ENCODE measurements around the gene PRKCQ. TPM values are rescaled to one million over a fixed set of nuclear protein-coding genes. Genes with fewer than 3 reads are reported as not detected.
"Not testable (repeated sequence)": the region's sequence is repeated elsewhere in the genome, so short reads cannot be mapped to it uniquely, and the experiment has no call there.

PRKCQ gene
- total RNA-seq, 1 donor from 2014 or later: 14.6 TPM

DNA sequence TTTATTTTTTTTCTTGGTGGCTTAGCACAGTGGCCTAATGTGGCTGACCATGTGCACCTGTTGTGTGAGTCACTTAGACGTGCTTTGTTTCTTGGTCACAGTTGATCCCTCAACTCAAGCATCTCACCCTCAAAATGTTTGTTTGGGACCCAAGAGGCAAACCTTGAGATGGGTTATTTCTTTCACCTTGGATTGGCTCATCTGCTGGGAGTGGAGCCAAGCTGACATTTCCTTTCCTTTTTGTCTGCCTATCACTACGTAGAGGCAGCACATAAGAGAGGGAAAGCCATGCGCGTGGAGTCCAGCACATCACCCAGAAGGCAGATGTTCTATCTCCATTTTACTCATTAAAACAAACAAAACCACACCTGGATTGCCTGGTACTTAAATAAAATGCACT, 6.4 kb upstream of the PRKCQ start:
- H3K4me3 ChIP-seq (ENCODE audit: low read length in 3 of 3): no peak overlapping the region
- no peak overlapping the region for H3K27ac ChIP-seq (ENCODE audit: low read depth, low read length)
- no peaks in the 10 kb centered on the region for H3K9me3 ChIP-seq (ENCODE audit: control insufficient read depth in 3 of 3, low read length in 3 of 3)
- peaks cover 4 to 14% (median 6%) of the 10 kb centered on the region in 3 donors for H3K36me3 ChIP-seq (ENCODE audit: control insufficient read depth in 3 of 3, insufficient read depth in 3 of 3, low read length in 3 of 3)
- peaks cover 0 to 4% (median 0%) of the 10 kb centered on the region in 3 donors for H3K27me3 ChIP-seq (ENCODE audit: control insufficient read depth in 3 of 3, insufficient read depth in 3 of 3, low read length in 3 of 3)
- H3K9ac ChIP-seq (ENCODE audit: low read depth in 1 of 3, low read length in 3 of 3): no peak overlapping the region
- peaks cover 3 to 17% (median 5%) of the 10 kb centered on the region in 3 donors for H3K4me1 ChIP-seq (ENCODE audit: control insufficient read depth in 3 of 3, insufficient read depth in 3 of 3, low read length in 3 of 3)

DNA sequence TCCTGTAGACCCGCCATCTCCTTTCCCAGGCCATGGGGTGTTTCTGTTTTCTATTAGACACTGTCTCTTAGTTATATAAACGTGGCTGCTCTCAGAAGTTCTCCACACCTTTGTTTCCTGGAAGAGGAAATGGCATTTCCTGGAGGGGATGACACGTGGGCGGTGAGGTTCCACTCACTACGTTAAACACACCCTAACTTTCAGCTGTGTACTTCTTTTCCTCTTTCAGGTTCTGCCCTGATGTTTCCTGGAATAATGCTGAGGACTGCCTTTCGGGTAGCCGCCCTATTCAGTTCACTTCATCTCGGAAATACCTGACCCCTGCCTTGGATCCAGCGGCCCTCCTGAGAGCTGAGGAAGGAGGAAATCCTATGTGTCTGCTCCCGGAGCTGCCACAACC, 3.4 kb upstream of the PRKCQ start:
- H3K27ac ChIP-seq (ENCODE audit: low read depth, low read length): no peak overlapping the region
- peaks cover 0 to 21% (median 8%) of the 10 kb centered on the region in 3 donors for H3K4me1 ChIP-seq (ENCODE audit: control insufficient read depth in 3 of 3, insufficient read depth in 3 of 3, low read length in 3 of 3)
- peaks cover 4 to 11% (median 6%) of the 10 kb centered on the region in 3 donors for H3K36me3 ChIP-seq (ENCODE audit: control insufficient read depth in 3 of 3, insufficient read depth in 3 of 3, low read length in 3 of 3)
- no peaks in the 10 kb centered on the region for H3K9me3 ChIP-seq (ENCODE audit: control insufficient read depth in 3 of 3, low read length in 3 of 3)
- peaks cover 0 to 4% (median 2%) of the 10 kb centered on the region in 3 donors for H3K27me3 ChIP-seq (ENCODE audit: control insufficient read depth in 3 of 3, insufficient read depth in 3 of 3, low read length in 3 of 3)
- no peak overlapping the region for H3K4me3 ChIP-seq (ENCODE audit: low read length in 3 of 3)
- no peak overlapping the region for H3K9ac ChIP-seq (ENCODE audit: low read depth in 1 of 3, low read length in 3 of 3)

- H3K27me3 ChIP-seq (ENCODE audit: control insufficient read depth in 3 of 3, insufficient read depth in 3 of 3, low read length in 3 of 3): not testable (repeated sequence)
- peak overlapping the region; percentile 95 for H3K27ac ChIP-seq (ENCODE audit: low read depth, low read length)
Observed at GRCh38 chr10:6582913-6583312, 2.8 kb upstream of the PRKCQ start.

GRCh38 chr10:6582298-6582697, 2.2 kb upstream of the PRKCQ start:
- H3K4me3 ChIP-seq (ENCODE audit: low read length in 3 of 3): peak overlapping the region; percentile 79 to 88 (median 85)
- peaks cover 0 to 24% (median 11%) of the 10 kb centered on the region in 3 donors for H3K4me1 ChIP-seq (ENCODE audit: control insufficient read depth in 3 of 3, insufficient read depth in 3 of 3, low read length in 3 of 3)
- peaks cover 0 to 4% (median 2%) of the 10 kb centered on the region in 3 donors for H3K27me3 ChIP-seq (ENCODE audit: control insufficient read depth in 3 of 3, insufficient read depth in 3 of 3, low read length in 3 of 3)
- peaks cover 4 to 11% (median 6%) of the 10 kb centered on the region in 3 donors for H3K36me3 ChIP-seq (ENCODE audit: control insufficient read depth in 3 of 3, insufficient read depth in 3 of 3, low read length in 3 of 3)
- H3K9ac ChIP-seq (ENCODE audit: low read depth in 1 of 3, low read length in 3 of 3): peak overlapping the region in 2 of 3 donors; percentile 11 to 24
- H3K27ac ChIP-seq (ENCODE audit: low read depth, low read length): peak overlapping the region; percentile 95
- H3K9me3 ChIP-seq (ENCODE audit: control insufficient read depth in 3 of 3, low read length in 3 of 3): no peaks in the 10 kb centered on the region

More at GRCh38 chr10:6582913-6583312, 2.8 kb upstream of the PRKCQ start:
- not testable (repeated sequence) for H3K9ac ChIP-seq (ENCODE audit: low read depth in 1 of 3, low read length in 3 of 3); H3K9me3 ChIP-seq (ENCODE audit: control insufficient read depth in 3 of 3, low read length in 3 of 3); H3K4me3 ChIP-seq (ENCODE audit: low read length in 3 of 3)
- H3K4me1 ChIP-seq (ENCODE audit: control insufficient read depth in 3 of 3, insufficient read depth in 3 of 3, low read length in 3 of 3): peaks cover 0 to 24% (median 11%) of the 10 kb centered on the region in 3 donors
- peaks cover 4 to 11% (median 6%) of the 10 kb centered on the region in 3 donors for H3K36me3 ChIP-seq (ENCODE audit: control insufficient read depth in 3 of 3, insufficient read depth in 3 of 3, low read length in 3 of 3)

DNA sequence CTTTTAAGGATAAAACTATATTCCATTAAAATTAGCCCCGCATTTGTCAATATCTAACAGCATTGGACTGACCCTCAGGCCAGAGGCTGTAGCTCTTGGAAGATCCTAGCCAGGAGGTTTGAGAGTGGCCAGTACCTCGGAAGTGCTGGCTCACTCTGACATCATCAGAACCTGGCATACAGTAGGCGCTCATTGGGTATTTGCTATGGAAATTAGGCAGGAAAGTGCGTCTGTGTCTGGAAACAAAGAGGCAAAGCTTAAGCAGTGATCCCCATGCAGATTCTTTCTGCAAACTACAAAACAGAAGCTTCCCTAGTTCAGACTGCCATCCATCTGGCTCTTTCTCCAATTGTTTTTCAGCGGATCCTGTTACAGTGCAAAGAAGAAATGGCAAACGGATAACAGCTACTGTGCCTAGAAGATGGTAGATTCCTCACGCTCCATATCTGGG, 1.7 kb upstream of the PRKCQ start:
- Histone ChIP-seq H3K27ac (ENCODE audit: low read depth, low read length) (peak overlapping the region; percentile 95), H3K36me3 (ENCODE audit: control insufficient read depth in 3 of 3, insufficient read depth in 3 of 3, low read length in 3 of 3) (peaks cover 4 to 11% (median 6%) of the 10 kb centered on the region in 3 donors), H3K27me3 (ENCODE audit: control insufficient read depth in 3 of 3, insufficient read depth in 3 of 3, low read length in 3 of 3) (peaks cover 0 to 4% (median 2%) of the 10 kb centered on the region in 3 donors), H3K9me3 (ENCODE audit: control insufficient read depth in 3 of 3, low read length in 3 of 3) (no peaks in the 10 kb centered on the region), H3K4me1 (ENCODE audit: control insufficient read depth in 3 of 3, insufficient read depth in 3 of 3, low read length in 3 of 3) (peaks cover 0 to 24% (median 11%) of the 10 kb centered on the region in 3 donors), H3K9ac (ENCODE audit: low read depth in 1 of 3, low read length in 3 of 3) (peak overlapping the region; percentile 87 to 93 (median 87)), H3K4me3 (ENCODE audit: low read length in 3 of 3) (peak overlapping the region; percentile 79 to 88 (median 85))

GRCh38 chr10:6581223-6581622, 1.1 kb upstream of the PRKCQ start:
- Histone ChIP-seq H3K27ac (ENCODE audit: low read depth, low read length) (peak overlapping the region; percentile 95), H3K36me3 (ENCODE audit: control insufficient read depth in 3 of 3, insufficient read depth in 3 of 3, low read length in 3 of 3) (peaks cover 4 to 11% (median 6%) of the 10 kb centered on the region in 3 donors), H3K4me1 (ENCODE audit: control insufficient read depth in 3 of 3, insufficient read depth in 3 of 3, low read length in 3 of 3) (peaks cover 0 to 21% (median 11%) of the 10 kb centered on the region in 3 donors), H3K9ac (ENCODE audit: low read depth in 1 of 3, low read length in 3 of 3) (peak overlapping the region; percentile 87 to 93 (median 87)), H3K4me3 (ENCODE audit: low read length in 3 of 3) (peak overlapping the region; percentile 79 to 88 (median 85))
- not testable (repeated sequence) for H3K9me3 ChIP-seq (ENCODE audit: control insufficient read depth in 3 of 3, low read length in 3 of 3); H3K27me3 ChIP-seq (ENCODE audit: control insufficient read depth in 3 of 3, insufficient read depth in 3 of 3, low read length in 3 of 3)

DNA sequence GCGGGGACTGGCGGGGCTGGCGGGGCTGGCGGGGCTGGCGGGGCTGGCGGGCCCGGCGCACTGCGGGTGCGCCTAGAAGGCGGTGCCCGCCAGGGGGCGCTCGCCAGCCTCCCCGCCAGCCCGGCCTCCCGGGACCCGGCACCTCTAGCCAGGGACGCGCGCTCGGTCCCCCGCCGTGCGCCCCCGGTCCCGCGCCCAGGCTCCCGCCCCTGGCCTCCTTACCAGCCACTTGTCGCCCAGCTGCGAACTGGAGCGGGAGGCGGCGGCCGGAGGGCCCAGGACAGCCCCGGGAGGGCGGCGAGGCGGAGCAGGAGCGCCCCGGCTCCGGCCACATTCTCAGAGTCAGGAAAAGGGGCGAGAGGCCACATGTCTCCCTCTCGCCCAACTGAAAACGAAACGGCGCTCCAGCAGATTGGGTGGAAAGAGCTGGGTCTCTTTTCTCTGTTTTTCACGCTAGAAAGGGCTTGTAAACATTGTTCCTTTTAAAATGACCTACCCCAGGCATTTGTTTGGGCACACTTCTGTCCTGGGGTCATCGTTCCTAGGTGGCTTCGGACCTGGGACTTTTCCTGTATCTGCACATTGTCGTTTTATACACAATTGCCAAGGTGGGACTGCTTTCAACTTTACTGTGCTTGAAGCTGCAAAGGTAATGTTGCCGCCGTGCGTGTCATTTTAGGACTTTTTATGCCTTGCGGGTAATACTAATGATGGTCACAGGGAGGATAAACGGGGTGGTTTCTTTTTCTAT, 378 bp upstream of the PRKCQ start:
- Histone ChIP-seq H3K4me3 (ENCODE audit: low read length in 3 of 3) (peak overlapping the region; percentile 79 to 88 (median 85)), H3K4me1 (ENCODE audit: control insufficient read depth in 3 of 3, insufficient read depth in 3 of 3, low read length in 3 of 3) (peaks cover 0 to 22% (median 11%) of the 10 kb centered on the region in 3 donors), H3K9me3 (ENCODE audit: control insufficient read depth in 3 of 3, low read length in 3 of 3) (no peaks in the 10 kb centered on the region), H3K27ac (ENCODE audit: low read depth, low read length) (peak overlapping the region; percentile 95), H3K9ac (ENCODE audit: low read depth in 1 of 3, low read length in 3 of 3) (peak overlapping the region; percentile 87 to 93 (median 88)), H3K36me3 (ENCODE audit: control insufficient read depth in 3 of 3, insufficient read depth in 3 of 3, low read length in 3 of 3) (peaks cover 4 to 11% (median 4%) of the 10 kb centered on the region in 3 donors), H3K27me3 (ENCODE audit: control insufficient read depth in 3 of 3, insufficient read depth in 3 of 3, low read length in 3 of 3) (peaks cover 0 to 4% (median 2%) of the 10 kb centered on the region in 3 donors)

DNA sequence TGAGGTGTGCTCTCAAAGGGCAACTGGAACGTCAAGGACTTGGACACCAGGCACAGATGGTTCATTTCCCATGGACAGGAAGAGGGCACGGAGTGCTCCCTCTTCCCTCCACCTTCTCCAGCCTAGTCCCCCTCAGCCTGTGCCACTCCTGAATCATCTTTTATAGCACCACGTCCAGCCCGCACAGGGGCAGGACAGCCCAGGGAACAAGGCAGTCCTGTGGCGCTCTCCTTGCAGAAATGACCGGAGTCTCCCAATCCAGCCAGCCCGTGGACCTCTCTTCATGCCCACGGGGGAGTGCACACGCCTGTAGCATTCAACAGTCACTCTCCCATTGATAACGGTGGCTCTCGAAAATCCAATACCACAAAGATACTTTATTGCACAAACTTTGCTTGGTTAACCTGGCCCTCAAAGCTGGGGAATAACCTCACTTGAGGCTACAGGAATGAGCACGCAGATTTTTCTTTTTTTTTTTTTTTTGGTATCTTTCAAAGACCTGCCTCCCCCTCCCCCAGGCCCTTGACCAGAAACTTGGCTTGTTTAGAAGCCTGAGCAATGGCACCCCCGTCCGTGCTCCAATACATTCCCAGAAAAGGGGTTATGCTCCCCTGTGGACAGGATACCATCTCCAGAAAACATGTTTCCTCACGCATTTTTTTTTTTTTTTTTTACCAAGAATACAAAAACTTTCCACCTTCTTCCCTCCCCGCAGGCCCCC, 733 bp downstream of the PRKCQ start:
- peak overlapping the region; percentile 77 to 88 (median 84) for H3K9ac ChIP-seq (ENCODE audit: low read depth in 1 of 3, low read length in 3 of 3)
- peak overlapping the region; percentile 67 to 77 (median 68) for H3K4me3 ChIP-seq (ENCODE audit: low read length in 3 of 3)
- H3K27me3 ChIP-seq (ENCODE audit: control insufficient read depth in 3 of 3, insufficient read depth in 3 of 3, low read length in 3 of 3): peaks cover 0 to 4% (median 2%) of the 10 kb centered on the region in 3 donors
- peaks cover 4 to 11% (median 4%) of the 10 kb centered on the region in 3 donors for H3K36me3 ChIP-seq (ENCODE audit: control insufficient read depth in 3 of 3, insufficient read depth in 3 of 3, low read length in 3 of 3)
- peaks cover 0 to 27% (median 15%) of the 10 kb centered on the region in 3 donors for H3K4me1 ChIP-seq (ENCODE audit: control insufficient read depth in 3 of 3, insufficient read depth in 3 of 3, low read length in 3 of 3)
- H3K27ac ChIP-seq (ENCODE audit: low read depth, low read length): peak overlapping the region; percentile 67
- H3K9me3 ChIP-seq (ENCODE audit: control insufficient read depth in 3 of 3, low read length in 3 of 3): no peaks in the 10 kb centered on the region

DNA sequence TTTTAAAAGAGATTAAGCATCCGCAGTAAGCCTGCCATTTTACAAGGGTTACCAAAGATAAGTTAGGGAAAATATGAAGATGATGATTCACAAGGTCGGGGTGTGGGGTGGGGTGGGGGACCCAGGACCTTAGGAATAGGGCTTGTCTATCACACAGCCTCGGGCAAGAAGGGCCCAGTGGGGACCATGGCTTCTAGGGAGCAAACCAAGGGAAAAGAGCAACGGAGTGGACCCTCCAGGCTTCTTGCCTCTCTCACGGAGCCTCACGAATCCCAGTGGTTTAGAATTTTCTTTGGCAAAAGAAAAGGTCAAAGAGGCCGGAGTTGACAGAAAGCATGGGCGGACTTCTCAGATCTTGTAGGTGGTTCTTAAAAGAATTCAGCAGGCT, 1.3 kb downstream of the PRKCQ start:
- peak overlapping the region; percentile 67 for H3K27ac ChIP-seq (ENCODE audit: low read depth, low read length)
- H3K27me3 ChIP-seq (ENCODE audit: control insufficient read depth in 3 of 3, insufficient read depth in 3 of 3, low read length in 3 of 3): peaks cover 0 to 5% (median 4%) of the 10 kb centered on the region in 3 donors
- H3K9me3 ChIP-seq (ENCODE audit: control insufficient read depth in 3 of 3, low read length in 3 of 3): no peaks in the 10 kb centered on the region
- H3K9ac ChIP-seq (ENCODE audit: low read depth in 1 of 3, low read length in 3 of 3): peak overlapping the region; percentile 77 to 88 (median 84)
- peak overlapping the region; percentile 67 to 77 (median 68) for H3K4me3 ChIP-seq (ENCODE audit: low read length in 3 of 3)
- H3K4me1 ChIP-seq (ENCODE audit: control insufficient read depth in 3 of 3, insufficient read depth in 3 of 3, low read length in 3 of 3): peaks cover 0 to 27% (median 15%) of the 10 kb centered on the region in 3 donors
- H3K36me3 ChIP-seq (ENCODE audit: control insufficient read depth in 3 of 3, insufficient read depth in 3 of 3, low read length in 3 of 3): peaks cover 2 to 7% (median 4%) of the 10 kb centered on the region in 3 donors

Data from skeletal muscle tissue (tissue), 4 donors.